Heart right ventricle (tissue), 16 donors: ENCODE data around the gene RASAL1. TPM values are rescaled to one million over a fixed set of nuclear protein-coding genes. Genes with fewer than 3 reads are reported as not detected.

Experiments
- ATAC-seq, 8 donors: fragments of 200-7000 bp; cut with Tn5 transposase; one replicate each; pipeline ENCODE4 v1.9.1; 2020; ENCODE audit warnings: mild to moderate bottlenecking in 8 of 8, moderate library complexity in 8 of 8, moderate number of reproducible peaks in 1 of 8
- DNase-seq, 2 donors: peaks; one replicate each; pipeline ENCODE4 v3.0.0-alpha.2; 2020
- H3K27ac ChIP-seq, 10 donors: fragments of 200-600 bp; sonication (generic) in 2 of 10; one replicate each; pipeline versions ENCODE4 v1.5.0 to v1.8.0; 2020 to 2022; ENCODE audit warnings: mild to moderate bottlenecking in 3 of 10
- H3K27me3 ChIP-seq, 7 donors: fragments of 200-600 bp; one replicate each; pipeline ENCODE4 v1.8.0; 2021 to 2022; ENCODE audit warnings: mild to moderate bottlenecking in 2 of 7
- H3K36me3 ChIP-seq, 9 donors: fragments of 200-600 bp; sonication (generic) in 1 of 9; one replicate each; pipeline versions ENCODE4 v1.5.0 to v1.8.0; 2020 to 2022; ENCODE audit warnings: mild to moderate bottlenecking in 2 of 9
- H3K4me1 ChIP-seq, 9 donors: fragments of 200-600 bp; sonication (generic) in 1 of 9; one replicate each; pipeline versions ENCODE4 v1.5.0 to v1.8.0; 2020 to 2022; ENCODE audit warnings: mild to moderate bottlenecking in 4 of 9
- H3K4me3 ChIP-seq, 10 donors: fragments of 200-600 bp; sonication (generic) in 2 of 10; one replicate each; pipeline versions ENCODE4 v1.5.0 to v1.8.0; 2020 to 2022; ENCODE audit warnings: mild to moderate bottlenecking in 7 of 10, moderate library complexity in 2 of 10
- H3K9me3 ChIP-seq, 11 donors: fragments of 200-600 bp in 10 of 11; sonication (generic) in 2 of 11; one replicate each; pipeline versions ENCODE4 v1.5.0 to v1.8.0; 2013 to 2022; ENCODE audit warnings: mild to moderate bottlenecking in 2 of 11, control low read depth in 1 of 11, moderate library complexity in 1 of 11
- CTCF ChIP-seq, 9 donors: fragments of 200-600 bp; sonication (generic) in 2 of 9; IDR thresholded peaks; one replicate each; pipeline versions ENCODE4 v1.5.0 to v1.8.0; 2021 to 2022; ENCODE audit warnings: antibody characterized with exemption in 9 of 9, mild to moderate bottlenecking in 5 of 9, moderate library complexity in 1 of 9
- WGBS, 2 donors: extraction: QIAGEN DNeasy Blood & Tissue Kit; methylation state at CpG; one replicate each; pipeline ENCODE4 v1.1.7; 2013; ENCODE audit warnings: inconsistent platforms in 1 of 2; 5-methylcytosine and 5-hydroxymethylcytosine counted together
- intact Hi-C, 10 donors: fragments of 100-400 bp; cut with DNase I; formaldehyde crosslinking; loops; one replicate each; pipeline versions ENCODE4 v1.11.1 to v1.14.2; 2022
- polyA plus RNA-seq, 2 donors: library from polyadenylated mRNA; stranded (reverse); fragments of 200-250 nt; gene quantifications; one replicate each; pipeline ENCODE4 v1.2.3, GENCODE V29; 2013
- total RNA-seq, 10 donors: library from RNA; stranded (reverse); fragmentation: NEBNext Ultra II Directional in 3 of 10; extraction: Animal tissue kit (Norgen Biotek cat#: 25700) in 3 of 10; gene quantifications; one replicate each; pipeline versions ENCODE4 v1.2.1 to v1.2.4, GENCODE V29; 2021 to 2023
- donor health status: Arrhythmogenic right ventricular cardiomyopathy.
- donor health status: ischemic (EF 13 %, LVEDD 7.1; RV severe dilation, severe dysfunction).
- donor health status: healthy with polysubstance abuse.
- donor health status: DM: no; HTN: yes; CAD: no.
- donor health status: DM: no; HTN: no; CAD: no.
- donor health status: ischemic (EF 25% LVEDD 6.9; RV normal size, moderate dysfunction).
- donor health status: ischemic (EF 25% LVEDD 5.7; RV mildly dilated, moderate dysfunction).
- donor health status: healthy.
- donor health status: DM: yes; HTN: yes; CAD: no.
- donor health status: Ischemic cardiomyopathy.
- donor health status: ischemic (EF 35%, LVEDD 5.7; RV mildly dilated, moderate dysfunction).
- donor health status: nonischemic (EF 11% LVEDD 7.7; RV severe dilation, severe dysfunction).
- donor health status: DM: yes; HTN: yes; CAD: no.
- donor health status: PGD.
- donor health status: ischemic (EF 29% LVEDD 5.4; RV normal size, mild dysfunction).
- donor health status: nonischemic (EF 23%, LVEDD 6.1; RV moderate dilation, normal function).

Gene RASAL1
- total and polyA plus RNA-seq, 12 donors = not detected

GRCh38 chr12:113061061-113061694 lies 74.4 kb downstream of the RASAL1 start:
- no peak for ATAC-seq
- no peak overlapping the region for H3K27ac ChIP-seq
- no peaks in the 10 kb centered on the region for H3K9me3 ChIP-seq
- intact Hi-C loops = no loop called here
- no peak for DNase-seq
- H3K4me3 ChIP-seq = no peak overlapping the region
- WGBS, 2 donors = 67 to 68% methylated on average over 10 of the region's 10 CpGs
- peaks cover 0 to 20% (median 13%) of the 10 kb centered on the region in 9 donors for H3K4me1 ChIP-seq
- TF ChIP-seq CTCF (IDR thresholded peaks at IDR 0.05) = no peak
- H3K27me3 ChIP-seq = peaks cover 0 to 84% (median 47%) of the 10 kb centered on the region in 7 donors
- H3K36me3 ChIP-seq = no peaks in the 10 kb centered on the region

GRCh38 chr12:113060336-113060960 lies 75.1 kb downstream of the RASAL1 start:
- intact Hi-C loops = no loop called here
- Histone ChIP-seq H3K9me3 (no peaks in the 10 kb centered on the region), H3K36me3 (no peaks in the 10 kb centered on the region), H3K4me1 (peaks cover 0 to 22% (median 14%) of the 10 kb centered on the region in 9 donors), H3K27ac (no peak overlapping the region), H3K4me3 (no peak overlapping the region), H3K27me3 (peaks cover 0 to 85% (median 54%) of the 10 kb centered on the region in 7 donors)
- 75 to 84% methylated on average over 7 of the region's 7 CpGs for WGBS, 2 donors
- TF ChIP-seq CTCF (IDR thresholded peaks at IDR 0.05) = no peak
- DNase-seq (no peak), ATAC-seq (no peak)

- Histone ChIP-seq H3K27me3 (peaks cover 0 to 83% (median 52%) of the 10 kb centered on the region in 7 donors), H3K9me3 (no peaks in the 10 kb centered on the region), H3K36me3 (no peaks in the 10 kb centered on the region), H3K4me3 (no peak overlapping the region), H3K27ac (no peak overlapping the region), H3K4me1 (peaks cover 0 to 16% (median 14%) of the 10 kb centered on the region in 9 donors)
- no peak for TF ChIP-seq CTCF (IDR thresholded peaks at IDR 0.05)
- DNase-seq (no peak), ATAC-seq (no peak)
- intact Hi-C loops = loop anchor here in 3 of 10 donors (5.0 to 10.0 kb wide), 2 partner anchors 33 to 96 kb away; no protein-coding TSS in a partner anchor
- WGBS, 2 donors = 86 to 90% methylated on average over 8 of the region's 8 CpGs
These were observed 76.4 kb downstream of the RASAL1 start for GRCh38 chr12:113059071-113059595.

- DNase-seq = no peak
- intact Hi-C loops = loop anchor here in 3 of 10 donors (5.0 to 10.0 kb wide), 2 partner anchors 34 to 96 kb away; no protein-coding TSS in a partner anchor
- no peak for TF ChIP-seq CTCF (IDR thresholded peaks at IDR 0.05)
These were observed 77.0 kb downstream of the RASAL1 start for GRCh38 chr12:113058553-113058952.

More at GRCh38 chr12:113058553-113058952, 77.0 kb downstream of the RASAL1 start:
- Histone ChIP-seq H3K27me3 (peaks cover 0 to 83% (median 46%) of the 10 kb centered on the region in 7 donors), H3K4me1 (peaks cover 0 to 16% (median 14%) of the 10 kb centered on the region in 9 donors), H3K4me3 (no peak overlapping the region), H3K9me3 (no peaks in the 10 kb centered on the region), H3K36me3 (no peaks in the 10 kb centered on the region), H3K27ac (no peak overlapping the region)
- WGBS, 2 donors = 96 to 97% methylated on average over 1 of the region's 1 CpG
- no peak for ATAC-seq
